Smooth muscle cell (in vitro differentiated cells): ENCODE data around the gene FOXP1. TPM values are rescaled to one million over a fixed set of nuclear protein-coding genes. Genes with fewer than 3 reads are reported as not detected.

Experiments used
- DNase-seq: peaks from one replicate; lab custom pipeline; 2025; ENCODE audit not compliant: unreplicated experiment; lab: John Stamatoyannopoulos, UW
- H2AFZ ChIP-seq: fragments of 200-600 bp; sonication (generic); 2 replicates; pipeline ENCODE4 v1.6.0; 2016; ENCODE audit warnings: antibody characterized with exemption, low read depth, mild to moderate bottlenecking
- H3F3A ChIP-seq: fragments of 200-600 bp; sonication (generic); 2 replicates; pipeline ENCODE4 v1.6.0; 2017; ENCODE audit warnings: antibody characterized with exemption, low read depth
- H3K27ac ChIP-seq: fragments of 200-600 bp; sonication (generic); 2 replicates; pipeline ENCODE4 v1.5.1; 2016; ENCODE audit warnings: low read depth, mild to moderate bottlenecking
- H3K27me3 ChIP-seq: fragments of 200-600 bp; sonication (generic); 2 replicates; pipeline ENCODE4 v1.6.1; 2016; ENCODE audit warnings: low read depth, mild to moderate bottlenecking
- H3K36me3 ChIP-seq: fragments of 200-600 bp; sonication (generic); 2 replicates; pipeline ENCODE4 v1.5.1; 2016; ENCODE audit warnings: low read depth
- H3K4me1 ChIP-seq: fragments of 200-600 bp; sonication (generic); 2 replicates; pipeline ENCODE4 v1.5.1; 2016; ENCODE audit warnings: low read depth
- H3K4me2 ChIP-seq: fragments of 200-600 bp; sonication (generic); 2 replicates; pipeline ENCODE4 v1.6.0; 2016; ENCODE audit warnings: mild to moderate bottlenecking
- H3K4me3 ChIP-seq: fragments of 200-600 bp; sonication (generic); 2 replicates; pipeline ENCODE4 v1.5.1; 2016; ENCODE audit warnings: mild to moderate bottlenecking
- H3K79me2 ChIP-seq: fragments of 200-600 bp; sonication (generic); 2 replicates; pipeline ENCODE4 v1.6.0; 2016; ENCODE audit warnings: low read depth, mild to moderate bottlenecking
- H3K9ac ChIP-seq: fragments of 200-600 bp; sonication (generic); 2 replicates; pipeline ENCODE4 v1.6.0; 2016; ENCODE audit warnings: low read depth
- H3K9me3 ChIP-seq: fragments of 200-600 bp; sonication (generic); replicated peaks from 2 replicates; pipeline ENCODE4 v1.5.1; 2016; ENCODE audit warnings: low read depth
- H4K20me1 ChIP-seq: fragments of 200-600 bp; sonication (generic); 2 replicates; pipeline ENCODE4 v1.6.0; 2016; ENCODE audit warnings: low read depth
- WGBS: methylation state at CpG from one replicate; pipeline ENCODE4 v1.1.7; 2016; ENCODE audit warnings: low lambda C conversion rate; 5-methylcytosine and 5-hydroxymethylcytosine counted together
- polyA plus RNA-seq: library from polyadenylated mRNA; unstranded; fragments of >200 nt; fragmentation: Nextera tagmentation; extraction: Ambion mirVana; gene quantifications from 2 replicates; pipeline ENCODE4 v1.2.1, GENCODE V29; 2016
- total RNA-seq: library from RNA; depleted of rRNA; stranded (reverse); fragments of >200 nt; gene quantifications from 2 replicates; pipeline ENCODE4 v1.2.3, GENCODE V29; 2014
- TF ChIP-seq, protein P1 (sequence below): fragments of 200-600 bp; sonication (generic); IDR thresholded peaks from 2 replicates; pipeline ENCODE4 v1.5.1; 2017; ENCODE audit warnings: borderline replicate concordance, mild to moderate bottlenecking, antibody characterized with exemption; ENCODE audit not compliant: insufficient read depth, poor library complexity, severe bottlenecking

FOXP1 gene
- total and polyA plus RNA-seq, 2 experiments from 2014 or later, result 40.9 to 68.0 TPM

DNA sequence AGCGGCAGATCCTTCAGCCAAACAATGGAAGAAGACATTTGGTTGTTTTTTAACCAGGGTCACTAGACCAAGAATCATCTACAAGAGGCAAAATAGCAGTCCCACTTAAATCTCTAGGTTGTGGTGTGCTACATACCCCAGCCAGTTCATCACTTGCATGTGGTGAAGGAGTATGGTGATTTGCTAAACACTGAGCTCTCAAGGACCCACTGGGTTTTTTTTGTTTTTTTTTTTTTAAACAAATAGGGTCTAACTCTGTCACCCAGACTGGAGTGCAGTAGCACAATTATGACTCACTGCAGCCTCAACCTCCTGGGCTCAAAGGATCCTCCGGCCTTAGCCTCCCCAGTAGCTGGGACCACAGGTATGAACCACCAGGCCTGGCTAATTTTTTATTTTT lies 508.0 kb downstream of the FOXP1 start:
- no peaks in the 10 kb centered on the region for H3K27me3 ChIP-seq
- DNase-seq, result no peak
- no peaks in the 10 kb centered on the region for H3K36me3 ChIP-seq
- H3K4me1 ChIP-seq, result peaks cover 8% of the 10 kb centered on the region
- H3F3A ChIP-seq, result peaks cover 21% of the 10 kb centered on the region
- WGBS, result 80% methylated on average over 2 of the region's 2 CpGs
- peaks cover 6% of the 10 kb centered on the region for H3K79me2 ChIP-seq
- TF ChIP-seq, protein P1, sequence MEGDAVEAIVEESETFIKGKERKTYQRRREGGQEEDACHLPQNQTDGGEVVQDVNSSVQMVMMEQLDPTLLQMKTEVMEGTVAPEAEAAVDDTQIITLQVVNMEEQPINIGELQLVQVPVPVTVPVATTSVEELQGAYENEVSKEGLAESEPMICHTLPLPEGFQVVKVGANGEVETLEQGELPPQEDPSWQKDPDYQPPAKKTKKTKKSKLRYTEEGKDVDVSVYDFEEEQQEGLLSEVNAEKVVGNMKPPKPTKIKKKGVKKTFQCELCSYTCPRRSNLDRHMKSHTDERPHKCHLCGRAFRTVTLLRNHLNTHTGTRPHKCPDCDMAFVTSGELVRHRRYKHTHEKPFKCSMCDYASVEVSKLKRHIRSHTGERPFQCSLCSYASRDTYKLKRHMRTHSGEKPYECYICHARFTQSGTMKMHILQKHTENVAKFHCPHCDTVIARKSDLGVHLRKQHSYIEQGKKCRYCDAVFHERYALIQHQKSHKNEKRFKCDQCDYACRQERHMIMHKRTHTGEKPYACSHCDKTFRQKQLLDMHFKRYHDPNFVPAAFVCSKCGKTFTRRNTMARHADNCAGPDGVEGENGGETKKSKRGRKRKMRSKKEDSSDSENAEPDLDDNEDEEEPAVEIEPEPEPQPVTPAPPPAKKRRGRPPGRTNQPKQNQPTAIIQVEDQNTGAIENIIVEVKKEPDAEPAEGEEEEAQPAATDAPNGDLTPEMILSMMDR, result no peak
- peak overlapping the region; percentile 28 for H3K4me2 ChIP-seq
- H4K20me1 ChIP-seq, result peaks cover 19% of the 10 kb centered on the region
- H3K9me3 ChIP-seq, result no peaks in the 10 kb centered on the region
- no peak overlapping the region for H3K4me3 ChIP-seq
- H3K27ac ChIP-seq, result peak overlapping the region; percentile 85
- no peak overlapping the region for H3K9ac ChIP-seq
- H2AFZ ChIP-seq, result no peak overlapping the region

DNA sequence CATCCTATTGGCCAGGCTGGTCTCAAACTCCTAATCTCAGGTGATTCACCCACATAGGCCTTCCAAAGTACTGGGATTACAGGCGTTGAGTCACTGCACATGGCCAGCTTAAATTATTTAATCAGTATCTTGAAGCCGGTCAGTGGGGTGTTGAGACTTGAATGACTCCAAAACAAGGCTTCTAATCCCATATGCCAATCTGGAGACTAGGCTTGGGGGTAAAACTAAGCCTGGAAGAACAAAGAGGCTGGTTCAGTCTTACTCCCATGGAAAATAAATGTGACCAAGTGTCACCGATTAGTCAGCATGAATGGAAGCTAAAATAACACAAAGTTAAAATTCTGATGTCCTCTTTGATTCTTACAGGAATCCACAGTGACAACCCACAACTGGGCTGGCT lies 509.1 kb downstream of the FOXP1 start:
- DNase-seq, result no peak
- Histone ChIP-seq H3K36me3 (no peaks in the 10 kb centered on the region), H3K79me2 (peaks cover under 1% of the 10 kb centered on the region), H4K20me1 (peaks cover 14% of the 10 kb centered on the region), H2AFZ (no peak overlapping the region), H3K4me2 (peak overlapping the region; percentile 28), H3F3A (peaks cover 21% of the 10 kb centered on the region), H3K9ac (peak overlapping the region; percentile 15), H3K4me3 (no peak overlapping the region), H3K4me1 (peaks cover 17% of the 10 kb centered on the region), H3K27me3 (no peaks in the 10 kb centered on the region), H3K9me3 (no peaks in the 10 kb centered on the region), H3K27ac (peak overlapping the region; percentile 85)
- WGBS, result 37% methylated on average over 3 of the region's 3 CpGs
- TF ChIP-seq, protein P1, result no peak

GRCh38 chr3:71072986-71073385 lies 510.5 kb downstream of the FOXP1 start:
- H3K4me1 ChIP-seq, result peaks cover 17% of the 10 kb centered on the region
- DNase-seq, result no peak
- peaks cover 19% of the 10 kb centered on the region for H4K20me1 ChIP-seq
- H3K36me3 ChIP-seq, result no peaks in the 10 kb centered on the region
- H3K4me2 ChIP-seq, result no peak overlapping the region
- no peak overlapping the region for H3K27ac ChIP-seq
- no peaks in the 10 kb centered on the region for H3K27me3 ChIP-seq
- peaks cover 7% of the 10 kb centered on the region for H3K79me2 ChIP-seq
- H3K4me3 ChIP-seq, result no peak overlapping the region
- H2AFZ ChIP-seq, result no peak overlapping the region
- 99% methylated on average over 4 of the region's 4 CpGs for WGBS
- H3F3A ChIP-seq, result peaks cover 21% of the 10 kb centered on the region
- no peaks in the 10 kb centered on the region for H3K9me3 ChIP-seq
- no peak overlapping the region for H3K9ac ChIP-seq
- TF ChIP-seq, protein P1, result no peak

DNA sequence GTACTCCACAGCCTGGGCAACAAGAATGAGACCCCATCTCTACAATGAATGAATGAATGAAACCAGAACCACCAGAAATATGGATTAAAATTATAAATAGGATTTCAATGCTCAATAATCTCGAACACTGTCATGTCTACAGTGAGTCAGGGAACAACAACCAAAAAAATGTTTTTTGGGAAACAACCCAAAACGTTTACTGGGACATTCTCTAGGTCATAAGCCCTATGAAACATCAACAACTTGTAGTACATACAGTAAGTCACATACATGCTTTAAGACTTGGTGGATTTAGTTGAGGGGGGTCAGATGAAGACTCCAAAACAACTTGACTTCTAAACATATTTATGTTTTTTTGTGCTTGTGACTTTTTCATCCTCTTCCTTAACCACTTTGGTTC lies 511.2 kb downstream of the FOXP1 start:
- no peak overlapping the region for H3K9ac ChIP-seq
- peaks cover 21% of the 10 kb centered on the region for H3F3A ChIP-seq
- DNase-seq, result no peak
- no peaks in the 10 kb centered on the region for H3K9me3 ChIP-seq
- WGBS, result 89% methylated on average over 2 of the region's 2 CpGs
- H3K79me2 ChIP-seq, result peaks cover 7% of the 10 kb centered on the region
- TF ChIP-seq, protein P1, result no peak
- no peaks in the 10 kb centered on the region for H3K36me3 ChIP-seq
- H4K20me1 ChIP-seq, result peaks cover 22% of the 10 kb centered on the region
- H3K4me1 ChIP-seq, result peaks cover 18% of the 10 kb centered on the region
- no peak overlapping the region for H3K4me2 ChIP-seq
- no peaks in the 10 kb centered on the region for H3K27me3 ChIP-seq
- no peak overlapping the region for H3K4me3 ChIP-seq
- peak overlapping the region; percentile 75 for H3K27ac ChIP-seq
- H2AFZ ChIP-seq, result no peak overlapping the region
